HG03039 (cell line): ENCODE measurements around the gene HCK.

Source experiments
- ATAC-seq: cut with Tn5 transposase; IDR thresholded peaks from one replicate; pipeline ENCODE4 v1.9.1; 2021; ENCODE audit warnings: mild to moderate bottlenecking, moderate library complexity; ENCODE audit not compliant: unreplicated experiment

Gene HCK

DNA sequence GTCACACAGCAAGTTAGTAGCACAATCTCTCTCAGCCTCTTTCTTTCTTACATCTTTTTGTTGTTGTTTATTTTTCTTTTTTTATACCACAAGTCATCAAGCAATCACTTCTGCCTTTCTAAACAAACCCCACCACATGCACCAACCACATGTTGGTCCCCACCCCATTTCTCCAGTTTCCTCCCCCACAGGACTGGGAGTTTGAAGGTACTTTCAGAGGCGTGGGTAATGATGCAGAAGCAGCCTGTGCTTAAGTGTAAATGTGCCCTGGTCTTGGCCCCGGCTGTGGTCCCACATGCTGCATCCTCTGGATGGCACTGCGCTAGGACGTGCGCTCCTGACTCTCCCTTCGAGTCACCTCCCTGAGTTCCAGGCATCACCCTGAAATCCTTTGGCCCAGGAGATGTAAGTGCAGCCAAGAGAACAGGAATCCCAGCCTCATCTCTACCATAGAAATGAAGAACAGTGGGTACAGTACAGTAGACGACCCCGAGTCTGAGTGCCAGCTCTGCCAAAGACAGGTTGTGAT lies 5.7 kb downstream of the HCK start:
- no peak for ATAC-seq

DNA sequence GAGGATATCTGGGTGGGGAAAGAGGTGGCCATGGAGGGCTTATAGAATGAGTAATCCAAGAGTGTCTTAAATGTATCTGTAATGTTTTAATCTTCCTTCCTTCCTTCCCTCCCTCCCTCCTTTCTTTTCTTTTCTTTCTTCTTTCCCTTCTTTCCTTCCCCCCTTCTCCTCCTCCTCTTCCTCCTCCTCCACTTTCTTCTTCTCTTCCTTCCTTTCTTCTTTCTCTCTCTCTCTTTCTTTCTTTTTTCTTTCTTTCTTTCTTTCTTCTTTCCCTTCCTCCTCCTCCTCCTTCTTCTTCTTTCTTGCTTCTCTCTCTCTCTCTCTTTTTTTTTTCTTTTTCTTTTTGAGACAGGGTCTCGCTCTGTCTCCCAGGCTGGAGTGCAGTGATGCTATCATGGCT lies 7.1 kb downstream of the HCK start:
- ATAC-seq: no peak

DNA sequence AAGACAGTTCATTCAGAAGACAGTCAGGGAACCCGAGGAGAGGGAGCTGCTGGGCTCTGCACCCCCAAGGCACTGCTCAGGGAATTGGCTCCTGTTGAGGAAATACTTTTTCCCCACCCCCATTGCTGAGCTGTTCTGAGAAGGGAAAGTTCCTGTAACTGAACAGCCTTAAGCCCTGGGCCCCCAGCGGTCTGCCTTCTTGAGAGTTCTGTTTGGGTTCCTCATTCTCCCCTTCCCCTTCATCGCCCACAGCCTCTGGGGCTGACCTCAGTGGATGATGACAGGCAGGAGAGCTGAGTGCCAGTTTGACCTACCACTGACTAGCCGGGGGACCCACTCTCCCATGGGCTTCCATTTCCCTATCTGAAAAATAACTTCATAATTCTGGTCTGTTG lies 10.7 kb downstream of the HCK start:
- no peak for ATAC-seq

DNA sequence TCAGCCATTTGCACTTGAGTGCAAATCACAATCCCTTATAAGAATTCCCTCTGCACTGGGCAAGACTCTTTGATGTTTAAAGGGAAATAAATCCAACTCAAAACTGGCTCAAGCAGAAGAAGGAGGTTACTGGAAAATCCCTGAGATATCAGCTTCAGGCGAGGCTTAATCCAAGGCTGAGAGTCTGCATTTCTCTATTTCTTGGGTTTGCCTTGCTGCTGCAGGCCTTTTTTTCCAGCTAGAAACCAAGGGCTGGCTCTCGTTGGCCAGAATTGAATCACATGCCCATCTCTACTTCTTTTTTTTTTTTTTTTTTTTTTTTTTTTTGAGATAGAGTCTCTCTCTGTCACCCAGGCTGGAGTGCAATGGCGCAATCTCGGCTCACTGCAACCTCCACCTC lies 11.7 kb downstream of the HCK start:
- ATAC-seq: no peak

DNA sequence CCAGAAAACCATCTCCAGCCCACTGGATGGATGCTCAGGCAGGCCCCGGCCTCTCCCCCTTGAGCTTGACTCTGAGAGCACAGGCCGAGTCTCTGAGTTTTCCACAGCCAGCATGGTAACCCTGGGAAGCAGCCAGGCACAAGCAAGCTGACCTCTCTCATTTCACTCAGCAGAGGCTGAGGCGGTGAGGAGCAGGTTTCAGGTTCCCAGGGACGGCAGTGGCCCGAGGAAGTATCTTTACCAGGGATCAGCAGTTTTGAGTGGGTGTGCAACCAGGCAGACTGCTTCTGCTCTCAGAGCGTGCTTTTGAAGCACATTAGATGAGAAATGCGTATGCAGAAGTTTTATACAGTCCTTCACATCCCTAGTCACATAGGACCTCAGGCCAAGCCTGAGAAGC lies 12.6 kb downstream of the HCK start:
- ATAC-seq: no peak

GRCh38 chr20:32067234-32067821 lies 15.3 kb downstream of the HCK start:
- no peak for ATAC-seq

- ATAC-seq: no peak
These were observed 16.1 kb downstream of the HCK start for GRCh38 chr20:32068174-32068573.

GRCh38 chr20:32069711-32070110 lies 17.7 kb downstream of the HCK start:
- ATAC-seq: no peak

DNA sequence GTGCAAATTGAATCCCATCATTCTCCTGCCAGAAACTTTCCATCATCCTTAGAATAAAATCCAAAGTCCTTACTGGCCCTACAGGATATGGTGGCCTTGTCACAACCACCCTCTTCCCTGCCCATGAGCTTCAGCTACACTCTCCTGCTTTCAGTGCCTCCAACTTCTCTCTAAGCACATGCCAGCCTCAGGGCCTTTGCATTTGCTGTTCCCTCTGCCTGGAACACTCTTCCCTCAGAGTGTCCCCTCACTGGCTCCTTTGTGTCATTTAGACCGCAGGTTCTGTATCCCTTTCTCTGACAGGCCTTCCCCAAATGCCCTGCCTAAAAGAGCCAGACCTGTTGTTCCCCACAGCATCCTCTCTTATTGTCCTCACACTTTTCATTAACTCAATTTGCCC lies 18.2 kb downstream of the HCK start:
- ATAC-seq: no peak

DNA sequence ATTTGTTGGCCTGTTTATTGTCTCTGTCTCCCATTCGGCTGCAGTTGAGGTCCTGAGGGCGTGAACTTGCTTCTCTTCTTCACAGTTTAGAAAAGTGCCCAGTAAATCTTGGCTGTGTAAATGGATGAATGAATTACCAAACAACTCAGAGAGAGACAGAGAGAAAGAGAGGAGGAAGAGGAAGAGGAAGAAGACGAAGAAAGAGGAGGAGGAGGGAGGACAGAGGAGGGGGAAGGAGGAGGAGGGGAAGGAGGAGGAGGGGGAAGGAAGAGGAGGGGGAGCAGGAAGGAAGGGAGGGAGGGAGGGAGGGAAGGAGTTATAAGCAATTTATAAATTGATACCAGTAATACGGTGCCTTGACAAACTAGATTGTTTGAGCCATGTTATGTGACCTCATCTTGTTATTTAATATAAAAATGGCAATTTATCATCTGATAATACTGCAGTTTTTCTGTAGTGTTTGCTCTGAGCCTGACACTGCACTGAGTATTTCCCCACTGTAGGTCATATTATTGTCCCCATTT lies 18.7 kb downstream of the HCK start:
- no peak for ATAC-seq

- no peak for ATAC-seq
These were observed 19.5 kb downstream of the HCK start for GRCh38 chr20:32071395-32072167.

DNA sequence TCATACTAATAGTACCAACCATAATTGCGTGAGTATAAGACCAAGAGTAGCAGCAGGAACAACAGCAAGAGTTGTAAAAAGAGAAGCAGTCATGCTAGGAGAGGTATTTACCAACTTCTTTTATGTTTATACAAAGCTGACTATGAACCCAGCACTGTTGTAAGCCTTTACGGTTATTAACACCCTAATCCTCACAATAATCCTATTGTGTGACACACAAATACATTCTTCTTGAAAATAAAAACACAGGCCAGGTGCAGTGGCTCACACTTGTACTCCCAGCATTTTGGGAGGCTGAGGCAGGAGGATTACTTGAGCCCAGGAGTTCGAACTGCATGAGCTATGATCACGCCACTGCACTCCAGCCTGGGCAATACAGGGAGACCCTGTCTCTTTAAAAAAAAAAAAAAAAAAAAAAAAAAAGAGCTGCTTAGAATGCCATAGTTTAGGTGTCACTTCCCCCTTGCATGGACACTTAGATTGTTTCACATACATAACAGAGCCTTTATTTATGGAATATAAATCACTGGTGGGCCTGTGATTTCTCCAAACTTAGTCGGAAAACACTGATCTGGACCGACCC lies 20.2 kb downstream of the HCK start:
- ATAC-seq: no peak

GRCh38 chr20:32075534-32075933 lies 23.5 kb downstream of the HCK start:
- no peak for ATAC-seq

DNA sequence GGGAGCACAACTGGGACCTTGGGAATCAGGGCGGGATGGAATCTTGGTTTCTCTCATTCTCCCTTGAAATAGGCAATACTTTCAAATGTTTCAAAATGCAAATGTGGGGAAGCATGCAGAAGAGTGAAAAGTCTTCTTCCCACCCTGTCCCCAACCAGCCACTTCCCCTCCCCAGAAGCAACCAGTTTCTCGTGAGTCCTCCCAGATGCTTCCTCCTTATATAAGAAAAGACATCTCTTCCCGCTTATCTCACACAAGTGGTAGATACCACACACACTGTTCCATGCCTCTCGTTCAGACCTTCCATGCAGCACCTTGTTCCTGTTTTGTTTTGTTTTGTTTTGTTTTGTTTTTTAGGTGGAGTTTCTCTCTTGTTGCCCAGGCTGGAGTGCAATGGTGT lies 25.1 kb downstream of the HCK start:
- no peak for ATAC-seq

DNA sequence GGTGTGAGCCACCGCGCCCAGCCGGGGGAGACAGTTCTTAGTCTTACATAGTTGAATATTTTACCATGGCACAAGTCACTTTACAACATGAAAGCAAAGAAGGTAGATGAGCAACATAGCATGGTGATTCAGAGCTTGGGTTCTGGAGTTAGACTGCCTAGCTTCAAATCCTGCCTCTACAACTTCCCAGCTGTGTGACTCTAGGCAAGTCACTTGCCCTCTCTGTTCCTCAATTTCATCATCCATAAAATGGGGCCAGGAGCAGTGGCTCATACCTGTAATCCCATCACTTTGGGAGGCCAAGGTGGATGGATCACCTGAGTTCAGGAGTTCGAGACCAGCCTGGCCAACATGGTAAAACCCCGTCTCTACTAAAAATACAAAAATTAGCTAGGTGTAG lies 26.3 kb downstream of the HCK start:
- no peak for ATAC-seq

DNA sequence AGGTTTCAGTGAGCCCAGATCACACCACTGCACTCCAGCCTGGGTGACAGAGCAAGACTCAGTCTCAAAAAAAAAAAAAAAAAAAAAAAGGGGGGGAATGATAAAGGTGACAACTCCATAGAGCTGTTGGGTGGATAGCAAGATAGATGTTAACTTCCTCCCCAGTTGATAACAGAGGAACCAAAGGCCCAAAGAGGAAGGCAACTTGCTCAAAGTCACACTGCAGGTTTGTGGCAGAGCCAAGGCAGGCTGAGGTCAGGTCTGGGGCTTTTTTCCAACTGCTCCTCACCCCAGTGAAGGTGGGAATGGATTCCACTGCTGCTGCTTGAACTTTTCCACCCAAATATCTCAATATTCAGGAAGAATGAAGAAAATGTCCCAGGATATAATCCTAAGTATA lies 26.7 kb downstream of the HCK start:
- no peak for ATAC-seq

DNA sequence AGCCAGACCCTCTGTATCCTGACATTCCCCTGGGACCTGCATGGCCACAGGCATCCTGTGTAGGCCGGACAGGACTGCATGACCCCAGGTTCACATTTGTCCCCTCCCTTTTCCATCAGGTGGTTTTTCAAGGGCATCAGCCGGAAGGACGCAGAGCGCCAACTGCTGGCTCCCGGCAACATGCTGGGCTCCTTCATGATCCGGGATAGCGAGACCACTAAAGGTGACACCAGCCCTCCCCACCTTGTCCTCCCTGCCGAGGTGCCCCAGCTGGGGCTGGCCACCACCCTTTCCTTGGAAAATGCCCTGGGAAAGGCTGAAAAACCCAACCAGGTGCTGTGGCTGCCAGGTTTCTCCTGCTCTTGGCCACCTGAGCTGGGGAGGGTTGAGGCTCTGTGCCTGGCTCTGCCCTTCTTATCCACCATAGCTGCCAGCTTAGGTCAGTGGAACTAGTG lies 27.6 kb downstream of the HCK start:
- no peak for ATAC-seq

DNA sequence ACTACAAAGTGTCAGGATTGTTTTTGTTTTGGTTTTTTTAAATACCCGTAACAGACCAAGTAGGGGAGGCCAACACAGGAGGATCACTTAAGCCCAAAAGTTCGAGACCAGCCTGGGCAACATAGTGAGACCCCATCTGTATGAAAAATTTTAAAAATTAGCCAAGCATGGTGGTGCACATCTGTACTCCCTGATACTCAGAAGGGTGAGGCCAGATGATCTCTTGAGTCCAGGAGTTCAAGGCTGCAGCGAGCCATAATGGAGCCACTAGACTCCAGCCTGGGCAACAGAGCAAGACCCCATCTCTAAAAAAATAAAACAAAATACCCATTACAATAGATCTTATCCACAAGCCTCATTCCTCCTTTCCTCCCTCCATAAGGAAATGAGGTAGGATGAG lies 28.7 kb downstream of the HCK start:
- no peak for ATAC-seq

GRCh38 chr20:32083469-32083868 lies 31.4 kb downstream of the HCK start:
- ATAC-seq: no peak

GRCh38 chr20:32087070-32087469 lies 35.0 kb downstream of the HCK start:
- no peak for ATAC-seq

DNA sequence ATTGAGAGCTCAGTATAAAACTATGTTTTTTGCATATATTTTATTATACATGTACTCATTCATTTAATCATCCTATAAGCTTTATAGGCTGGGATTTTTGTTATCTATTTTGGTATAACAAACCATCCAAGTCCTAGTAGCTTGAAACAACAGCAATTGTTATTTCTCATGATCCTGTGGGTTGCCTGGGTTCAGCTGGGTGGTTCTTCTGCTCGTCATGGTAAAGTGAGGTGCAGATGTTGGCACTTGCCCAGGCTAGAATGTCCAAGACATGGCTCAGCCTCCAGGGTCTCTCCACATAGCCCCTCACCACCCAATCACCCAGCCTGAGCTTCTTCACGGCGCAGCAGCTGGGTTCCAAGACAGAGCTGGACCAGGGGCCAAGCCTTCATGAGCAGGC lies 36.7 kb downstream of the HCK start:
- ATAC-seq: no peak
